ENCODE measurements around the gene TCF19. TPM values are rescaled to one million over a fixed set of nuclear protein-coding genes. Genes with fewer than 3 reads are reported as not detected.
A peak's percentile ranks its signal among the peaks of the same experiment; 100 is the strongest.

Gene TCF19
- total RNA-seq, 1 donor from 2014 or later = 8.8 TPM

DNA sequence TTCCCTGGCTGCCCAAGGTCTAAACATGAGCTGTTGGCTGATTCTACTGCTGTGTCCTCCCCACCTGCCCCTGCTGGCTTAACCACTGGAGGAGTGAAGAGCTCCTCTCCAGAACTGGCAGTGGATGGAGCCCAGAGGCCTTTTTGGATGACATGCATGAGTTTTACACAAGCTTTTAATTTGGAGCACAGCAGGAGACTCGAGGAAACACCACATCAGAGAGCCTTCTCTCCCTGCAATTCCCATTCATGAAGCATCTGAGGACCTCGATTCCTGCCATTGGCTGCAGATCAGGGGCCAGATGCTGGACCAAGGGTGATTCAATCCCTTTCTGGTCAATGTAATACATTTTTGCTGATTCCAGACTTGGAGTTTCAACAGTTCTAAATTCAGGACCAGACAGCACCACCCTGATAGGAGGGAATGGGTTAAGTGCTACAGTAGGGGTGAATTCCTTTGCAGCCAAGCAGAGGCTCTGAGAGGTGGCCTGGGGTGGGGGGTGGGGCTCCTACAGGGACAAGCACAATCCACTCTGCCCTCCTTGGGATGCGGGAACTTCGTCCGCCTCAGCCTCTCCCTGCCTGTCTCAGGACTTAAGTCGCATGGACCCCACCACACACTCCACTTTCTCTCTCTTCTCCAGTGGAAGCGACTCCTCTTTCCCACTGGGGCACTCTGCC, 44.4 kb upstream of the TCF19 start:
- TF ChIP-seq, protein P1, sequence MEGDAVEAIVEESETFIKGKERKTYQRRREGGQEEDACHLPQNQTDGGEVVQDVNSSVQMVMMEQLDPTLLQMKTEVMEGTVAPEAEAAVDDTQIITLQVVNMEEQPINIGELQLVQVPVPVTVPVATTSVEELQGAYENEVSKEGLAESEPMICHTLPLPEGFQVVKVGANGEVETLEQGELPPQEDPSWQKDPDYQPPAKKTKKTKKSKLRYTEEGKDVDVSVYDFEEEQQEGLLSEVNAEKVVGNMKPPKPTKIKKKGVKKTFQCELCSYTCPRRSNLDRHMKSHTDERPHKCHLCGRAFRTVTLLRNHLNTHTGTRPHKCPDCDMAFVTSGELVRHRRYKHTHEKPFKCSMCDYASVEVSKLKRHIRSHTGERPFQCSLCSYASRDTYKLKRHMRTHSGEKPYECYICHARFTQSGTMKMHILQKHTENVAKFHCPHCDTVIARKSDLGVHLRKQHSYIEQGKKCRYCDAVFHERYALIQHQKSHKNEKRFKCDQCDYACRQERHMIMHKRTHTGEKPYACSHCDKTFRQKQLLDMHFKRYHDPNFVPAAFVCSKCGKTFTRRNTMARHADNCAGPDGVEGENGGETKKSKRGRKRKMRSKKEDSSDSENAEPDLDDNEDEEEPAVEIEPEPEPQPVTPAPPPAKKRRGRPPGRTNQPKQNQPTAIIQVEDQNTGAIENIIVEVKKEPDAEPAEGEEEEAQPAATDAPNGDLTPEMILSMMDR (IDR thresholded peaks at IDR 0.05) = no peak
- TF ChIP-seq POLR2AphosphoS5 (IDR thresholded peaks at IDR 0.05; ENCODE audit: insufficient read depth in 1 of 2, low read depth in 1 of 2) (no peak), POLR2A (IDR thresholded peaks at IDR 0.05) (no peak)
- Histone ChIP-seq H3K36me3 (no peaks in the 10 kb centered on the region), H3K4me3 (no peak overlapping the region), H3K4me1 (peaks cover 48% of the 10 kb centered on the region), H3K27ac (peak overlapping the region; percentile 81), H3K27me3 (no peaks in the 10 kb centered on the region), H3K9me3 (no peaks in the 10 kb centered on the region)
- intact Hi-C loops (cut with DNase I) = no loop called here
- no peak for DNase-seq (ENCODE audit: extremely low spot score in 2 of 2)

- TF ChIP-seq POLR2A (IDR thresholded peaks at IDR 0.05) = no peak
- TF ChIP-seq, protein P1 (IDR thresholded peaks at IDR 0.05) = no peak
- peak; percentile 73 to 77 for TF ChIP-seq POLR2AphosphoS5 (IDR thresholded peaks at IDR 0.05; ENCODE audit: insufficient read depth in 1 of 2, low read depth in 1 of 2)
- H3K4me1 ChIP-seq = peaks cover 48% of the 10 kb centered on the region
- no peaks in the 10 kb centered on the region for H3K27me3 ChIP-seq
- H3K27ac ChIP-seq = peak within 1 kb of the TSS; percentile 81
- intact Hi-C loops (cut with DNase I) = no loop called here
- H3K4me3 ChIP-seq = peak within 1 kb of the TSS; percentile 29 to 35
- peak in 1 of 2 donors; percentile 94 for DNase-seq (ENCODE audit: extremely low spot score in 2 of 2)
- no peaks in the 10 kb centered on the region for H3K9me3 ChIP-seq
- H3K36me3 ChIP-seq = no peaks in the 10 kb centered on the region
Measured at GRCh38 chr6:31114541-31114878, 43.9 kb upstream of the TCF19 start, which contains the start of gene PSORS1C1. Gene PSORS1C1, plus strand, starts transcription at chr6:31114800. Its CDS starts 14,833 bp downstream, at chr6:31129633.

DNA sequence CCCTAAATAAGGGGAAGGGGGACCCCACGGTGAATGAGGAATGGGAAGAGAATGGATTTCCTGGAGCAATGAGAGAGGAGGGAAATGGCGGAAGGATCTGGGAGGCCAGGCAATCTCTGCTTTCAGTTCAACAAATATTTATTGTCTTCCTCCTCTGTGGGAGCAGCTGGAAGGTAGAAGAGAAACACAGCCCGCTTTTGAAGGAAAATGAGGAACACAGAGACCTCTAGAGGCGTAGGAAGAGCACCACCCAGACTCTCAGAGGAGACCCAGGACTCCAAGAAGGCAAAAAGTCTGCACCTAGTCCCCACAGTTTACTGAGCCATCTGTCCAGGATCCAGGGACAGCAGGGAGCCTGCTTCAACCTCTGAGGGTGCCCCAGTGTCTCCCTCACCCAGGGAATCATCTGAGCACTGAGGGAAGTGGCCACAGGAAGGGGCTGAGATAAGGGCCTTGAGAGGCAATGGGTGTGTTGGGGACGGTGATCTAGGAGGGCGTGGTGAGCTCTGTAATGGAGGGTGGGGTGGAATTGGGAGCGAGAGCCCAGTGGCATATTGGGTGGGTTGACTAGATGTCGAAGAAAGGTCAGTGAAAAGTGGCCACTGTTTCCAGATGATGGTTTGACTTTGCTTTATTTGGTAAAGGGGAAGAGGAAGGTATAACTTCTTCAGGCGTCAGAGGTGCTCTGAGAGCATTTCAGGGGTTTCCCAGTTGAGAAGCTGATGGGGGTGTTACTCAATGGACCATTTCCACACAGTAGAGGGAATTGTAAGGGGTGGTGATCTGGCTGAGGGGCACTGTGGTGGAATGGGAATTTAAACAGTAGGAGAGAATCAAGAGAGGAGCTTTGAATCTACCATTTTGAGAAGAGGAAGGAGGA, 43.2 kb upstream of the TCF19 start:
- TF ChIP-seq, protein P1 (IDR thresholded peaks at IDR 0.05) = no peak
- TF ChIP-seq POLR2AphosphoS5 (IDR thresholded peaks at IDR 0.05; ENCODE audit: insufficient read depth in 1 of 2, low read depth in 1 of 2) = peak in 1 of 2 donors; percentile 1
- Histone ChIP-seq H3K27me3 (no peaks in the 10 kb centered on the region), H3K4me1 (peaks cover 48% of the 10 kb centered on the region), H3K9me3 (no peaks in the 10 kb centered on the region), H3K27ac (peak overlapping the region; percentile 81), H3K36me3 (no peaks in the 10 kb centered on the region), H3K4me3 (peak overlapping the region; percentile 29 to 35)
- DNase-seq (ENCODE audit: extremely low spot score in 2 of 2) = no peak
- intact Hi-C loops (cut with DNase I) = no loop called here

- Histone ChIP-seq H3K4me3 (no peak overlapping the region), H3K9me3 (no peaks in the 10 kb centered on the region), H3K27ac (peak overlapping the region; percentile 81), H3K36me3 (no peaks in the 10 kb centered on the region), H3K27me3 (no peaks in the 10 kb centered on the region), H3K4me1 (peaks cover 48% of the 10 kb centered on the region)
- TF ChIP-seq POLR2A (IDR thresholded peaks at IDR 0.05) = no peak
- TF ChIP-seq POLR2AphosphoS5 (IDR thresholded peaks at IDR 0.05; ENCODE audit: insufficient read depth in 1 of 2, low read depth in 1 of 2) = no peak
- TF ChIP-seq, protein P1 (IDR thresholded peaks at IDR 0.05) = no peak
- intact Hi-C loops (cut with DNase I) = no loop called here
- no peak for DNase-seq (ENCODE audit: extremely low spot score in 2 of 2)
Measured at GRCh38 chr6:31115941-31116560, 42.3 kb upstream of the TCF19 start.

Data from vagina (tissue), 2 donors.